Measurements from ENCODE around the gene UCP1. TPM values are rescaled to one million over a fixed set of nuclear protein-coding genes. Genes with fewer than 3 reads are reported as not detected.

The UCP1 gene, protein sequence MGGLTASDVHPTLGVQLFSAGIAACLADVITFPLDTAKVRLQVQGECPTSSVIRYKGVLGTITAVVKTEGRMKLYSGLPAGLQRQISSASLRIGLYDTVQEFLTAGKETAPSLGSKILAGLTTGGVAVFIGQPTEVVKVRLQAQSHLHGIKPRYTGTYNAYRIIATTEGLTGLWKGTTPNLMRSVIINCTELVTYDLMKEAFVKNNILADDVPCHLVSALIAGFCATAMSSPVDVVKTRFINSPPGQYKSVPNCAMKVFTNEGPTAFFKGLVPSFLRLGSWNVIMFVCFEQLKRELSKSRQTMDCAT
- polyA plus RNA-seq (2013, experiment 1 of 2; ENCODE audit: insufficient read length) = not detected
- not detected for polyA plus RNA-seq (2013, experiment 2 of 2; ENCODE audit: insufficient read length)

DNA sequence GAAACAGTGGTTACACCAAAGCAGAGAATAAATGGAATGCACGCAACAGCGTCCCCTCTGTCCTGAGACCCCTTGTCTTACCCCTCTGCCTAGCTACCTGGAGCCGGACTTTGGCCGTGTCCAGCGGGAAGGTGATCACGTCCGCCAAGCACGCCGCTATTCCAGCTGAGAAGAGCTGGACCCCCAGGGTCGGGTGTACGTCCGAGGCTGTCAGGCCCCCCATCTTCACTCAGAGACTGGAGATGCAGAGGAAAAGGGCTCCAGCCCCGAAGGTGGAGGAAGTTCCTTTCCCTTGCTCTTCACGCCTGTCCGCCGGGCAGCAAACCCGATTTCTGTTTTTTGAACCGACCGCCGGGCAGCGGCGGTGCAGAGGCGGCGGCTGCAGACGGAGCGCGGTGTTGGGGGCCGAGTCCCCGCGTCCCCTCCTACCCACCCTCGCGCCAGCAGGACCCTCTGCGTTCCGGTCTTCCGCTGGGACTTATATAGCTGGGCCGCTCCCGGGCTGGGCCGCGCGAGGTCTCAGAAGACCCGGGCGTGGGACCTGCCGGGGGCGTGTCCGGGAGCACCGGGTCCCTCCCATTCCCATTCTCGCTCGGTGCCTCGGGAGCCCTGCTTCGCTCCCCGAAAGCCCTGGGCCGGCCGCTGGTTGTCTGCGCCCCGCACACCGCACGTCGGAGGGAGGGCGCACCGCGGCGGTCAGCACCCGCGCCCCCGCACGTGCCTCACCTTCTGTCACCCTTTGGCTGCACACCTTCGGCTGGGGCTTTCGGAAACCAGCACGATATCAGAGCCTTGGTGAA is at the start of gene UCP1:
UCP1 (minus strand) TSS at position 455 of the 800 bp plus-strand sequence; CDS start at position 223, 232 bp downstream.
- DNase-seq = no peak

DNA sequence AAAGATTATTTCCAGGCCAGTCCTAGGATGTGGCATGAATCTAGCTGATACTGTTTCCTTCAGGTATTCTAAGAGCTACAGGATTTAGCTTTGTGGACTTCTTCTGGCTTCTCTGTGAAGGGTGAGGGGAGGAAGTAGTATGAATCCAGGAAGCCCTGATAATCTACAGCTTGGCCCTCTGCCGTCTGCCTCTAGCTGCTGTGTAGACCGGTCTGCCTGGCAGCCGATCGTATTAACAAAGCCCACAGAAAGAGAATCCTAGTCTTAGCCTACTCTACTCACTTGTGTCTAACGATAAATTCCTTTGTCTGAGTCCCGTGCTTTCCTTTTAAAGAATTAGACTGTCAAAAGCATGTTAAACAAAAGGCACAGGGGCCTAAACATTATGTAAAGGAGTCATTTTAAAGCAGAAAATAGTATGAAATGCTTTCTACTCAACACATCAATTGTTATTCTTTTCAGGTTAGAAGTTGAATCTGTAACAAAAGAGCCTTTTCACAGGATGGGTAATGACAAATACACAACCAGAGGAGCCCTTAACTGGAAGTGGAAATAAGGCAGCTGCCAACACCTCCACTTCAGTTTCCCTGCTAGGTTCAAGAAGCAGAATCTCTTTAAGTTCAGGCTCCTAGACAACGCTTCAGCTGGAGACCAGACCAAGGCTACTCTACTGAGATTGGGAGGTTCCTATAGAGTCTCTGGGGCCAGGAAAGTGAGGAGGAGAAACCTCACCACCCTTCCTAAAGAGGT is 48.9 kb upstream of the UCP1 start:
- DNase-seq = no peak

DNA sequence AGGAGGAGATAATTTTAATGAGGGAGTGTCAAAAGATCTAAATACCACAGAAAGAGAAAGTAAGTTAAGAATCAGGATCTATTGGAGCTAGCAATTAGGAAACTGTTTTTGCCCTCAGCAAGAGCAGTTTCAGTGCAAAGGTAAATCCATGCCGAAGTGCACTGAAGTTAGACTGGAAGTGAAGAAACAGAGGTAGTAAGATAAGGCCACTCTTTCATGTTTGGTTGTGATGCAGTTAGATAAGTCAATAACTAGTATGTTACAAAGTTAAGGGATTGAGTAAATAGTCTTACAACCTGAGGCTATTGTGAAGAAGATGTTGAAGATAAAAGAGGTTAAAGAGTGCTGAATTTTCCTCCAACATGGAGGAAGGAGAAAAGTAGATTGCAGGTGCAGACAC is 46.7 kb upstream of the UCP1 start:
- no peak for DNase-seq

DNA sequence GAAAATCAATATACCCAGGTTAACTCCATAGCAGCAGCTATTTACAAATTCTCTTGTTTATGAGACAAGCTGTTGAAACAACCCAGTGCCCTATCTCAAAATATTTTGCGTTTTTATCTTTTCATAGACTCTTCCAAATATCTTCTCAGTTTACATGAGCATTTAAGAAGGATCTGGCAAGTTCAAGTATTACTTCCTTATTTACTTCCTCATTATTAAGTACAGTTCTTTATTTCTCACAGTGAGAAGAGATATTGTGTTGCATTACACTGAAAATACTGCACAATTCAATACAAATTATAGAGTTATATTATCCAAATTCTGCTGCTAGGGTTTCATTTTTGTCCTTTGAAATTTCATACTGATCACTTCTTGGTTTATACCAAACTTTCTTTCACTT is 43.6 kb upstream of the UCP1 start:
- no peak for DNase-seq

DNA sequence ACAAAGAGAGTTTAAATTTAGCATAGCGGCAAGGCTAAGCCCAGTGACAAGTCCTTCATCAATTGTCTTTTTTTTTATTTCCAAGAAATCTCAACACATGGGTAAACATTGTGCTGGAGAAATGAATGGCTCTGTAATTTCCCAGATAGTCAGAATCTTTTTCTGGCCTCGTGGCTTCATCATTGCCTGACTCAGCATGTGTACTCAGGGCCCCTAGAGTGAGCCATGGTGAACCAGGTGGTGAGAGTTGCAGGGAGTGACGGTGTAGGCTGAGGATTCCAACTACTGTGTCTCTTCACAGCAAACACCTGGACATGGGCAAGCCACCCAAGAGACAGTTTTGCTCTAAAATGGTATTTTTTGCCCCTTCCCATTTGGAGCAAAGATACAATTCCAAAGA is 43.1 kb upstream of the UCP1 start:
- no peak for DNase-seq

DNA sequence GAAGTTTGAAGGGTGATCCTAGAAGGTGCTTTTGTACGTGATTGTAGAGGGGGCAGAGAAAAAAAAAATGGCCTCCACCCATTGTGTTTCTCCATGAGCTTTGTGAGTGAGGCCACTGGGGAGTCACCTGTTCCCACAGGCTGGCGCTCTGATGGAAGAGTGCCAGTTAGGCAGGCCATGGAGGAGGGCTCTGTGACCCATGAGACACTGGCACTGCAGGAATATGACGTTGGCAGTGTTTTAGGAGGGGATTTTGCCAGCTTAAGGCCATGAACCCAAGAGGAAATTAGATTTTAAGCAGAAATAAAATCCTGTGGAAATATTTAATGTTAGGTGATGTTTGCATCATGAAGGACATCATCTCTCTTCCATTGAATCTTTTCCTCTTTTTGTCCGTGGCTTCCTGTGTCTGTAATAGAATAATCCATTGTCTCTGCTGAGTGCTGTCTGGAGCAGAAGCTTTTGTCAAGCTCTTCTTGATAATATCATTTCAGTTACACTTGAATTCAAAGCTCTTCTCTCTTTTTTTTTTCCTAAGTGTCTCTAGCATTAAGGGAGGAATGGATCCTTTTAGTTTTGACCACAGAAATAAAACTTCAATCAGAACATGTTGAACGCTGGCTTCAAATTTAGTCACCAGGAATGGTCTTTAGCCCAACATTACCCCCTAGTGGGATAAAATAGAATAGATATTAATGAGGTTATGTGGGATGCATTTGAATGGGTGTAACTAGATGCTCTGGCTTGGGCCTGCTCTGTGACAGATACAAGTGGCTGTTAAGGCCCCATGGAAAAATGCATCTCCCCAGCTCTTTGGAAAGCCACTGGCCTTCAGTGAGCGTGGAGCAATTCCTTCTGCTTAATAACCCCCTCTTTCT is 41.0 kb upstream of the UCP1 start:
- DNase-seq = peak; percentile 56

DNA sequence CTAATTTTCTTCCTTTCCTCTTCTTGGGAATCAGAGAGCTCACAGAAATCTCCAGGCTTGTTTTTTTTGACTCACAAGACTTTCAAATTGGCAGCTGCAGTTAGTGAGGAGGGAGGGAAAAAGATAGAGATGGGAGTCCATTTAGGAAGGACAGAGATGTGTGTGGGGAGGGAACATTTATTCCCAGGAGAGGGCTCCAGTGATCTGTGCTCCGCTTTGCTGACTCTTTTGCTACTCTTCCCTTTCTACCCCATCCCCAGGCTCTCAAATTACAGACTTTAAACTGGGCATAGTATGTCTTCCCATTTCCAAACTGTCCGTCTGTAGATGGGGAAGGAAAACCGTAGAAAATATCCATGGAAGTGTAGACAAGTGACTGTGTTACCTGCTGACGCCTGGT is 39.1 kb upstream of the UCP1 start:
- no peak for DNase-seq

DNA sequence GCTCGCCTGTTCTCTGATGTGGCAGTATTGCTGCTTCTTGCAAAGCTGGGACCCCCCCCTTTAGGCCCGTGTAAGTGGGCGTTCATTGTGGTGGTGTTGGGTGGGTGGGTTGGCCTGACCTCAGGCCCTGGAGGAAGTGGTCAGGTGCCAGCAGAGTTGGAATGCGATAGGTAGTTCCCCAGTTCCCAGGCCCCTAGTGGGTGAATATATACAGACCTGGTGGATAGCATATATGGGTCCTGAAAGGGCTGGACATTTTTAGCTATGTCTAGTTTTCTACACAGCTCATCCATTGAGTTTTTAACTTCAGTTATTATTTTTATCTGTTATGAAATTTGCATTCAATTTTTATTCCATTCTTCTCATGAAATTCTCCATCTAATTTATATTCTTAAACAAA is 35.8 kb upstream of the UCP1 start:
- no peak for DNase-seq

DNA sequence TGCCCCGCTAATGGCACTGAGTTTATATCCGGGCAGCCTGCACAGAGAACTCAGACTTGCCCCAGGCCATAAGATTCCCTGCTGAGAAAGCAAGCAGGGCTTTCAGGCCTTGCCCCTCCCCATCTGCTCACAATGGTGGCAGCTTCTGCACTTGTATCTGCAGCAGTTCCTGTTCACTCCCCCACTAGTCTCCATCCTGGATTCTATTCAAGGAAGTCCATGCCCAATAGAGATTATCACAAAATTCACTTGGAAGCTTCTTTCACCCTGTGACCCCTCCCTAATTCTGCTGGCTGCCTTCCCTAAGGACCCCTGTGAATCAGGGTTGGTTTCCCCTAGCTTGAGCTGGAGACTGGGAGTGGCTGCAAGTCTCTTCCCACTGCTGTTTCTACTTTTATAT is 34.5 kb upstream of the UCP1 start:
- DNase-seq = no peak

DNA sequence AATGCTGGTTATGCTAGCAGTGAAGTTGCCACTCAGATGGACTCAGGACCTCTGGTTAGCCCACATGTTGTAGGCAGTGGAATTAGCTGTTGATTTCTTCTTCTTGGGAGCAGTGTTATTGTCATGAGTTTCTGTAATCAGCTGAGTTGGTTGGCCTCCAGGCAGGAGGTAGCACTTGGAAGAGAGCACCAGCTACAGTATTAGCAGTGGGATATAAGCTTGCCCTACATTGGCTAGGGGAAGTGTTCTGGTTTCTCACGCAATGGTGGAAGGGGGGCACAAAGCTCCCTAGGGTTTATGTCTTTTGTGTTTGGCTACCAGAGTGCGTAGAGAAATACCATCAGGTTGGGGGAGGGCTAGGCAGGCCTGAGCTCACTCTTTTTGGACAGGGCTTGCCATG is 34.0 kb upstream of the UCP1 start:
- no peak for DNase-seq

DNA sequence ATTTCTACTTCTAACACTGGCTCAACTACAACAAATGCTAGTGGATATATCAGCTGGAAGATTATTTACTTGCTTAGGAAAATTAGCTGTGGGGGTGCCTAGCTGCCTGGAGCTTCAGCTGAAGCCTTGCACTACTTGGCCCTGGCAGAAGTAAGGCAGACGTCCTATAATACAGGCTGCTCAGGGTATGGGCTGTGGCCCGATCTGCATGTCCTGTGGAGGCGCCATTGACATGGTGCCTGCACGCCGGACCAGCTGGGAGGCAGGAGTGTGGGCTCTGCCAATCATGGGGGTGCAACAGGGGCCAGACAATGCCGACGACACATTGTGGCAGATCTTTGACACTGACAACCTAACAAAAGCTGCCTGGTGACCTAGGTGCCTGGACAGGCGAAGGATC is 31.6 kb upstream of the UCP1 start:
- no peak for DNase-seq

DNA sequence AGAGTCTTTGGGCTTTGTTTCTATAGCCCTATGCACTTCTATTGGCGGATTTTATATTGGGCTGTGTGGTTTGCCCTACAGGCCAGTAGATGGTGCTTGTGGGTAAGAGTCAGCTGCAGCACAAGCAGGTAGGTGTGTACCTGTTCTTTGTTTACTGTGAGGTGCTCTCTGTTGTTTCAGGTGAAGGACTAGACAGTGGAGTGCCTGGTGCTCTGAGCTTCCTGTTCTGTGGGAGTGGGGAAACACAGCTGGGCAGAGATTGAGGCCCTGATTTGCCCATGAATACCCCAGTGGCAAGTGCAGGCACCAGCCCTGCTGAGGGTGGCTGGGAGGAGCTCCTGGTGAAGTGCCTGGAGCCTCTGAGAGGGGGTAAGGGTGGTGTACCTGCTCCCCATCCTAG is 26.3 kb upstream of the UCP1 start:
- DNase-seq = no peak

DNA sequence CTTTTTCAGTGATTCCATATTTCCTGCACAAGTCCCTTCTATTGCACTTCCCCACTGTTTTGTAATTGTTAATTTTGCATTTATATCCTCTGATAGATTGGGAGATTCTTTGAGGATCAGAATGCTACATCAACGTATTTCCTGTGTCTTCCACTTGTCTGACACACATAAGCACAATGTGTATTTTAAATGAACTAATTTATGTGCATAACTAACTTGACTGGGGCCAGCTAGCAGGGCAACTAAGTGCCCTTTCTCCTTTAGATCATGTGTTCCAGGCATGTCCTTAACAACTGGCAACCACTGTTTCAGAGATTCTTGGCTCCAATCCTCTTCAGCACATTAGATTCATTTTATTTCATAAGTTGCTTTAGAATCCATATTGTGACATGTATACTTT is 15.7 kb upstream of the UCP1 start:
- no peak for DNase-seq

DNA sequence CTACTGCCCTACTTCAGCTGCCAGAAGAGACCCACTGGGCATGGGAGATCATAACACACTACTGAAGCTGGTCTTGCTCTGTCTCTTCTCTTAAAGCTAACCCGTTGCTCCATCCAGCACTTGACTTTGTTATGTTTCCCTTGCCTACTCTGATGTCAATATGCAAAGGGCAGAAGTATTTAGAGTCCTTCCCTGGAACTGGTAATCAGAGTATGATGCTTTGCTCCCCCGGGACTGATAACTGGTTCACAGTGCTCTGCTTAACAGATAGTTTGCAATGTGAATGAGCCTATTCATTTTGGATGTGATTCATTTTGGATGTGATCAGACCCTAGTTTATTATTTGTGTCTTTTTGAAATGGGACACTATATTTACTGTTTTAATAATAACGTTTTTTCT is 12.3 kb upstream of the UCP1 start:
- DNase-seq = no peak

DNA sequence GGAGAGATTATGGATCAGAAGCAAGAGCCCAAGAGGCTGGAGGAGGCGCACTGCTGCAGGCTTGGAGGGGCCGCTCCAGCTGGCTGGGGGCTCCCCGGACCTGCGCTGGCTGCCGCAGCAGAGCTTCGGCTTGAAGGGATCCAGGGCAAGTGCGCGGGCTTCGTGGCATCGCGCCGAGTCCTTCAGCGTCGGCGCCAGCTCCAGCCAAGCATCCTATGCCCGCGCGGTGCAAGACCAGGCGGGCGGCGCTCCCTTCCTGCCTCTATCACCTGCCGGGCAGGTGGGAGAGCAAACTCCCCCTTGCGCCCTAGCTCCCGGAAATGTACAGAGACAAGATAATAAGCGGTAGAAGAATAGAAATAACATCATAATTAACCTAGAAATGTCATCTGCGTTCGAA is 10.5 kb upstream of the UCP1 start:
- no peak for DNase-seq

DNA sequence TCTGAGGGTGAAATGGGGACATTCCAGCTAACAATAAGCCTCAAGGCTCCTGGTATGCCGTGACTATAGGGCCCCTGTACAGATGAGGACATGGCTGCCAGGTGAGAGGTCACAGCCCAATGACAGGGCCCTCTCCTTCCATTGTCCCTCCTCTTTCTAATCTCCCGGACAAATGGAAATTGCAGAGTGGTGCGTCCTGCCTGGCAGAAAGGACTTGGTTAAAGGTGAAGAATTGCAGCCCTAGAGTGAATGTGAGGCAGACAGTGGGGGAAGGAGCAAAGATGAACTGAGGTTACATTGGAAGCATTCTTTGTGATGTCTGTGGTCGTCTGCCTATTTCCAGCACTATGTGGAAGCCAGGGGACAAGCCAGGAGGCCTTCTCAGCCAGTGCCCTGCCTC is 6.7 kb upstream of the UCP1 start:
- DNase-seq = no peak

DNA sequence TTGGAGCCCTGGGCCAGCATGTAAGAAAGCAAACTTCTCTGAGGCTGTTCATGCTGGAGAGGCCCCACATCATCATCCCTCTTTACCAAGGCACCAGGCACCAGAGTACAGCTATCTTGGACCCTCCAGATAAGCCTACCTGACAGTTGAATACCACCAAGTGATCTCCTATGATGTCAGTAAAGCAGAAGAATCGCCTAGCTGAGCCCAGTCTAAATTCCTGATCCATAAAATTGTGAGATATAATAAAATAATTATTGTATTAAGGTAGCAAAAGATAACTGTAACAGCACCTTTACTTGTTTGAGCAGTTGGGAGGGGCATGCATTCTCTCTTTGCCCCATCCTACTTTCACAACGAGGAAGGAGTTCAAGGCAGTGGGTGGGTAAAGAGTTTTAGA is 2.9 kb upstream of the UCP1 start:
- DNase-seq = no peak

DNA sequence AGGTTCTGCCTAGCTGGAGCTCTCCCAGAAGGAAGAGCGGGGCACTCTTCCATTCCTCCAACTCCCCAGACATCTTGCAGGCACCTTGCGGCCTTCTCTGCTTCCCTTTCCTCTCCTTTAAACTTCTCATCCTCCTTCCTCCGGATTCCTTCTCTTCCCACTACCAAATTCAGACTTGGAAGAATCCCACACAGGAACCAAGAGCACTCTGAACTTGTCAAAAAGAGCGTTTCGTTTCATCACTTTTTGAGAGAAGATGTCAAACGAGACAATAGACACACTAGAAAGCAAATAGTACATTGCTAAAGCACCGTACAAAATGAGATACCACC is 512 bp upstream of the UCP1 start:
- no peak for DNase-seq

DNA sequence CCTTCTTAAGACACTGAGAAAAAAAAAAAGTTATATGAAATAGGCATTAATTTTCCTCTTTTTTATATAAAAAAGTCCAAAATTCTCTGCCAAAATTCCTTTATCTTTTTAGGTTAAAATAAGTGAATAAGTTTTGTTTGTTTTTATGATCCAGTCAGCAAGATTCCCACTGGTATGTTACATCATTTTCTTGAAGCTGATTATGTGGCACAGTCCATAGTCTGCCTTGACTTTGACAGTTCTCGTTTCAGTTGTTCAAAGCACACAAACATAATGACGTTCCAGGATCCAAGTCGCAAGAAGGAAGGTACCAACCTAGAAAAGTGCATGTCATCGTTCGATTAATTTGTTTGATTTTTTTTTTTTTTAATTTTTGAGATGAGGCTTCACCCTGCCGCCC is 9.1 kb downstream of the UCP1 start:
- DNase-seq = no peak

DNA sequence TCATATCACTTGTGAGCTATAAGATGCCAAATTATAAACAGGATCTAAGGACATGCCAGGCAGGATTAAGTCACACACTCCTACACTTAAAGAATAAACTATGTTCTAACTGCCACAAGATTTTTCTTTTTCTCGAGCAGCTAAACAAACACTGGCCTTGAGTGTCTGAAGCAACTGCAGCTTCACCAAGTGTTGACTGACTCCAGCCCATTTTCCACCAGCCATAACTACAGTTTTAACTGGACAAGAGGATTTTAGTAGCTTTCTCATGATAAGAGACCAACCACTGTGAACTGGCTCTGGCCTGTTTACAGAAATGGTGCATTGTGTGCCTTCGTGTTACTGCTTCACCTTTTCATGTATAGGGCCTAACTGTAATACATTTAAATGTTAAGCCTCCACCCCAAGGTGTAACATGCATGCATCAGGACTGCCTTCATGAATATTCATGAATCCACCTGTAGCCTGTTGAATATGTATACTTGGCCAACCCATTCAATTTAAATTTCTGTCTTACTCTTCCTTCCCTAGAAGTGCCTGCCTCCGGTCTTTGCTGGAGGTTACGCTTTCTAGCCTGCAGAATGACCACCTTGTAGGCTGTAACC is 10.8 kb downstream of the UCP1 start:
- no peak for DNase-seq

DNA sequence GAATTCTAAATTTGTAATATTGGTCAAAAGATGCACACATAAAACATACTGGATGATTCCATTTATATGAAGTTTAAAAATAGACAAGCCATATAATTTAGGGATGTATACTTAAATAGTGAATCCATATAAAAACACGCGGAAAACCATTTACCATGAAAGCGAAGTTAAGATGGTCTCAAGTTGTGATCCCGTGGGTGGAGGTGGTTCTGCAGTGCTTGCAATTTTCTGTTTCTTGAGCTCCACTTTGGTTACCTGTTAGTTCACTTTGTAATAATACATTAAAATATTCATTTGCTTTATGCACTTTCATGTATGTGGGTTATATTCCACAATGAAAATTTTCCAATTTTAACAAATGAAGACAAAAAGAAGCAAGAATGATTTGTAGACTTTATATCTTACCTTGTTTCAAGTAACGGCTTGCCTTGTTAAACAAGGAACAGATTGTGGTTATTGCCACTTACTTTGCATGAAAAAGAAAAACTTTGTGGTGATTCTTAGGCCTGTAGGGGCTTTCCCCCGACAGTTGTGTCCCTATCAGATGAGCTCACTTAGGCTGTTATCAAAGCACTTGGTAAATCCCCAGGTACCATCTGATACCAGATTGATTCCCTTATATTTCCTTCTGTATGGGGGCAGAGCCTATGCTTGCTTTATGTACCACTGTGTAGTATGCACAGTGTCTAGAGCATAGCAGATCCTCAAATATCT is 12.2 kb downstream of the UCP1 start:
- DNase-seq = no peak

All from fibroblast of skin of scalp (primary cell).